RPMI8226 (cell line): ENCODE measurements around the gene ITGB1BP1.

Experiments used
- DNase-seq: peaks from one replicate; pipeline ENCODE4 v3.0.0-alpha.2; 2015

Gene ITGB1BP1

DNA sequence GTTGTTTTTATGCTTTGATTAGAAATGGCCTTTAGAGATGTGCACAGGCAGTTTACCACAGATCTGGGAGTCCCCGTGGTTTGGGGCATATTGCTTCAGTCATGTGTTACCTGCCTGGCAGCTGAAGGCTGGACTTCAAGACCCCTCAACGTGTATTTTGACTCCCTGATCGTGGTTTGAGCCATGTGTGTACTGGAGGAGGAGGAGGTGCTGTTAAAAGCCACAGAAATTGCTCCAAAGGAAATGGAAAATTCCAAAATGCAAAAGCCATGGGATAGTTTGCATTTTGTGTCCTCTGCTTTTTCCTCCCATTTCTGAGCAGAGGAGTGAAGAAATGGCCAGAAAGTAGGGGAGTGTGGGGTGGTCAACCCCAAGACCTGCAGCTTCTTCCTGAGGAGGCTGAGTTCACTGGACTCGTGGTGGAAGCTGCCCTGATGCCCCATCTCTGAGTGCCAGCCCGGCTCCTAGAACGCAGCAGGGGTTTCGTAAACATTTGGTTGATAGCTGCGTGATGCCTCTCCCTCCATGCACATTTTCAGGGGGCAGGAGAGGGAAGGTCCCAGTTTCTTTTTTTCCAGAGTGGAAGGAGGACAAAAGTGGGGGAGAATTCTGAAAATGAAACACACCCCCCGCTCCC, 45.7 kb downstream of the ITGB1BP1 start:
- no peak for DNase-seq

DNA sequence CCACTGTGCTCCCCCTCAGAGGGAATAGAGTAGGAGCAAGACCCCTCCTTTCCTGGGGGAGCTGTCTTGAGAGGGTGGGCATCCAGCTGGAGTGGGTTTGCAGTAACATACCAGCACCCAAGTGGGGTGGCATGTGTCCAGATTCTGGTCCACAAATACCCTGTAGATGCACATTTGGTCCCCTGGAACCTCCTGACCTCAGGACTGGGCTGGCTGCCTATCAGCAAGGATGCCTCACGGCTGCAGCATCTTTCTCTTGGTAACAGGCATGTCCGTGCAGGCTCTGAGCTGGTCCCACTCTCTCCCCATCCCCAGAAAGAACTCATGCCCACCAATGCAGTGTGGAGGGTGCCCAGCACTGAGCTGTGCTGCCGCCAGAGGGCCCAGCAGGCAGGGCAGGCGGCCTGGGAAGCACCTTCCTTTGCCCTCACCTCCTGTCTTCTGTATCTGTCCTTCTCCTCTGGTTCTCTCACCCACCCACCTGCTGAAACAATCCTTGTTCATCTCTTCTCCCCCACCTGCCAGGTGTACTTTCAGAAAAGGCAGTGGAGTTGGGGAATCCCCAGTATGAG, 47.4 kb downstream of the ITGB1BP1 start:
- no peak for DNase-seq

DNA sequence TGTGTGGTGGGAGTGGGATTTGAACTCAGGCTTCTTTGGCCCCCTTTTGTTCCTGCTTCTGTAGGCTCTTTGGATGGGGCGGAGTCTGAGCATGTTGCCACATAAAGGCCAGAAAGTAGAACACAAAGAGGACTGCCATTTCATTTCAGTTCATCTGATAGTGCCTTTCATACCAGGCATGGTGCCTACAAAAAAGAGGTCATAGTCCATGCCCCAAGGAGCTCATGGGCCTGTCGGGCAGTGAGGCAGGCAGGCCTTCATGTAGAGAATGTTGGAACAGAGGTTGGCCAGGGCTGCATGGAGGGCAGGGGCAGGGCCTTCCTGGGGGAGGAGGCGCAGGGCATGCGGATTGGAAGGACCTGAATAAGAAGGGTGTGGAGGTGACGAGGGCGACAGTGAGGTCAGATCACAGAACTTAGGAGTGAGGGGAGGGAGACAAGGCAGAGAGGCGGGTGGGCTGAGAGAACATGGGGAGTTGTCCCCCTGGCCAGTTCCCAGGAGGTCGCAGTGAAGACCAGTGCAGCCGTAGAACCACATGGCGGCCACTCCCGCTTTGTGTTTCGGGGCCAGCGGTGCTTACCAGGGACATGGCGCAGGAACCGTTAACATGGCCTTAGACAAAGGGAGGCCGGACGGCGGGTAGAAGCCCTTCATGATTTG, 49.1 kb downstream of the ITGB1BP1 start:
- no peak for DNase-seq

DNA sequence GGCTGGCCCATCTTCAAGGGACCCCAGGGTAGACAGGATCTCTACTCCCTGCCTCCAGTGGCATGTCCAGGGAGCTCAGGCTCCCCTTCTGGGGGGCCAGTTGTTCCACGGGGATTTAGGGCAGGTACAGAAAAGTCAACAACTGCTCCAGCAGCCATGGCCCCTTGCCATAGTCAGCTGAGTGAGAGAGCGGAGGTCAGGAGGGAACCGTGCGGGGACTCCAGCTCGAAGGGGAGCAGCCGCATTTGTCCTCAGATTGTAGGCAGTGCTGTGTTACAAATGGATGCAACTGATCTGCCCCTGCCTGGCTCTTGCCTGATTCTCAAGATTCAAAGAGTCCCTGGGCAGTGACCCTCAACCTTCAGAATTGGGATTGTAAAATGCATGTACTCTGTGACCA, 49.9 kb downstream of the ITGB1BP1 start:
- no peak for DNase-seq

DNA sequence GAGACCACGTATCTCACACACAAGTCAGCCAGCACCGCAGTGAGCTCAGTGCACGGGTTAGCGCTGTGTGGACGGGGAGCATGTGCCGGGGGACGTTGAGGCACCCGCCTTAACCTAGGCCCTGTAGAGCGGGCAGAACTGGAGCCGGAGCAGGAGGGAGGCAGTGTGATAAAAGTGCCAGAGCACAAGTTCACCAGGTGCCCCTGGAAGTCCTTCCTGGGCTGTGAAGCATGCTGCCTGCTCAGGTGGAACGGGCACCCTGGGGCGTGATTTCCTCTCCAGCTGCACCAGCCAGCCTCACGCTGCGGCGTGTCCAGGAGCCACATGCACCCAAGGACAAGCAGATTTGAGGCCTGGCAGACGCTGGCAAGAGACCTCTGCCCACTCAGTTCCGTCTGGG, 50.3 kb downstream of the ITGB1BP1 start:
- no peak for DNase-seq

DNA sequence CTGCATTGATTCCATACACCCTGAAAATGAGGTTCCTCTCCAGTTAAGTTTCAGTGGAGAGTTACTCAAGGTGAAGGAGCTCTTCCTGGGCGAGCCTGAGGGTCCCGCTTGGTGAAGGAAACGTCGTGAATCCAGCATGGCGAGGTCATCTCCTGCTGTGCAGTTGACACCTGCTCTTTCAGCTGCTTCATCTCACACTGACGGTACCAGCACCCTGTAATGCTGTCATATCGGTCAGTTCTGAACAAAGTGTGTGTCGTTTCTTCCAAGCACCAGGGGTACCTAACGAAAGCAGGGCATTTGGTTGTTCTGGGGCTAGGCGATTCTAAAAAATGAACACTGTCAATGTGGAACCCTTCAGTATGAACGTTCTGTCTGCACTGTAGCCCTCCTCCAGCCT, 52.6 kb downstream of the ITGB1BP1 start:
- no peak for DNase-seq

DNA sequence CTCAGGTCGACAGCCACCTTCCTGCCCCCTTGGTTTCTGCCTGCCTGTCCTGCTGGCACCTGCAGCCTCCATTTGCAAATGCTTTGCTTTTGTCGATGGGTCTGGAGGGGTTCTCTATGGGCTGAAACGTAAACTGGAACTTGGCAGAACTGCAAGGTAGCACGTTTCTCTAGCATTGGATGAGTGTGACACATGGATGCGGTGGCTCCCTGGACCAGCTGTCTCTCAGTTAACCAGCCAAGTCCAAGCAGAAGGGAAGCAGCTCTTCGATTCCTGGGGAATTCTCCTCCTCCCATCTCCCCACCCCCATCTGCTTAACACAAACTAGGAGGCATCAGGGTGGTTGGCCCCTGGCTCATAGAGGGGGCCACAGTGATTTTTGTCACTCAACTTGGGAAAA, 57.3 kb downstream of the ITGB1BP1 start:
- no peak for DNase-seq

DNA sequence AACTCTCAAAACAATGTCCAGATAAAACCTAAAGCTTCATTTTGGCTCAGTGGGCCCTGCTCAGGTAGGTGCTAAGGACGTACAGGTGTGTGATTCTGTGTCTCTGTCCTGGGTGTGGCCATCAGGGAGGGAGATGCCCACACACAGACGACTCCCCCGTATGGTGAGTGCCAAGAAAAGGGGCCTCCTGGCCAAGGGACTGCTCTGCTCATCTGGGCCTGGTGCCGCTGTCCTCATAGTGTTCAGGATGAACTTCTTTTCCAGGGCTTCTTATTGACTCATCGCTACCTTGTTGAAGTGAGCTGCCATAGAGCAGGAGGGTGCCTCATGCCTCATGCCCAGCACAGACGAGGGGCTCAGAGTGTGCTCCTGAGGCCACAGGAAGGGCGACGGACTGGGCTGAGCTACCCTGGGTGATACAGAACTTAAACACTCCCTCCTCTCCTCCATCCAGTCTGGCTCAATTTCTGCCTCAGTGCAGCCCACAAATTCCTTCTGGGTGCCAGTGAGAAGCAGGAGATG, 57.8 kb downstream of the ITGB1BP1 start:
- no peak for DNase-seq

DNA sequence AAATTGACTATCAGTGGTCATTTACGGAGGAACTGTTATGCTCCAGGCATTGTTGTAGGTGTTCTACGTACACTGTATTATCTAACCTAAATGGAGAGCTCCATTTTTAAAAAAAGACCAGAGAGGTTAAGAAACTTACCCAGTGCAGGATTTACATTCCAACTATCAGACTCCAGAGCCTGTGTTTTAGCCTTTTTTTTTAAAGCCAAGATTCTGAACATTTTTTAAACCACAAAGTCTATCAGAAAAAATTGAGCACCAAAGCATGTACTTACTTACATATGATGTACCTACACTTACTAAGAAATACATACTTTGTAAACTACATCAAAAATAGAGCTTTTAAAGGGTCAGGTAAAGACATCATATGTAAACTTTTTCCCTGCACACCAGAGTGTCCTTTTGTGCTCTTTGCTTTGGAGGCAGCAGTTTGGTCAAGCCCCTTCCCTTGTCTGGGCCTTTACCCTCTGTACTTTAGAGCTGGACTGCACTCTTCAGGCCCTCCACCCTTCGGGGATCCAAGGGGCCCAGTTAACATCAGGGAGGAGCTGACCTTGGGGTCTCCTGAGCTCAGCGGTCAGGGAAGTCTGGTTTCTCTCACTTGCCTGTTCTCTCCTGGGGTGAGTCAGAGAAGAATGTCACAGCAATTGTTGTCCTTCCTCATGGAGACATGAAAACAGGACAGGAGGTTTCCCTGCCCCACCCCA, 58.4 kb downstream of the ITGB1BP1 start:
- no peak for DNase-seq

DNA sequence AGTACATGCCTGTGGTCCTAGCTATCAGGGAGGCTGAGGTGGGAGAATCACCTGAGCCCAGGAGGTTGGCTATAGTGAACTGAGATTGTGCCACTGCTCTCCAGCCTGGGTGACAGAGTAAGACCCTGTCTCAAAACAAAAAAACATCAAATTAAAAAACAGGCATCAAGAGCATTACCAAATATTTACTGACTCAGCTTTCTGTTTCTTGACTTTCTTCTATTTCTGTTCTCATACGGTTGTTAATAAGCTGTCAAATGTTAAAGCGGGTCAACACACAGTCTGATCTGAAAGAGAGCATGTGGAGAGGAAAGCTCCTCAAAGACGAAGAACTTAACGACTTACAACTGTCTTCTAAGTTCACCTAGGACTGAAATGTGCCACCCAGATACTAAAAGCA, 59.0 kb downstream of the ITGB1BP1 start:
- DNase-seq: no peak

DNA sequence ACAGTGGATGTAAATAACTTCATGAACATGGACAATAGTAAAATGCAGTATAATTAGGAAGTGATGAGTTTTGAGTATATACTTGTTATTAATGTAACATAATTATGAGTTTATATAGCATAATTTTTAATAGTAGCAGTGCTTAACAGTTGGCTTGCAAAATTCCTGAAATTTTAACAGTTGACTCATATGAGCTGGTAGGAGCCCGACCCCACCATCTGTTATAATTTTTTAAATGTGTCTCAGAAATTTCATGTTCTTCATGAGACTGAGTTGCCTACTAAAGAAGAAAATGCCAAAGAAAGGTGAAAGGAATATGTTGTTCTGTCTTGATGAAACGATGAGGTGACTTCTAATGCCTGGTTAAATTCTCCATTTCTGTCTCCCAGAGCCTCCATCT, 62.6 kb downstream of the ITGB1BP1 start:
- no peak for DNase-seq

DNA sequence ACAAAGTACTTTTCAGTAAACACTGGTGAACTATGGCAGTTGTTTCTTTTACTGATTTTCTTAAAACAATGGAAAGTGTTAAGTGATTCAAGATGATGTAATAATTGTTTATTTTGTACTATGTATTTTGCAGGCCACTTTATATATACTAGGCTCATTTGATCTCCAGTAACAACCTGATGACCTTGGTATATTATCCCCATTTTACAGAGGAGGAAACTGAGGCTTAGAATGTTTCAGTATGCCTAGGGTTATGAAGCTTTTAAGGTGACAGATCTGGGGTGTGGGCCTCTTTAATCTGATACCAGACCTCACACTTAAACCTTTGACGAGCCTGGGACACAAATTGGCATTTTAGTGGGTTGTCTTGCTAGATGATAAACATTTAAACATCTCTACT, 63.2 kb downstream of the ITGB1BP1 start:
- DNase-seq: no peak

DNA sequence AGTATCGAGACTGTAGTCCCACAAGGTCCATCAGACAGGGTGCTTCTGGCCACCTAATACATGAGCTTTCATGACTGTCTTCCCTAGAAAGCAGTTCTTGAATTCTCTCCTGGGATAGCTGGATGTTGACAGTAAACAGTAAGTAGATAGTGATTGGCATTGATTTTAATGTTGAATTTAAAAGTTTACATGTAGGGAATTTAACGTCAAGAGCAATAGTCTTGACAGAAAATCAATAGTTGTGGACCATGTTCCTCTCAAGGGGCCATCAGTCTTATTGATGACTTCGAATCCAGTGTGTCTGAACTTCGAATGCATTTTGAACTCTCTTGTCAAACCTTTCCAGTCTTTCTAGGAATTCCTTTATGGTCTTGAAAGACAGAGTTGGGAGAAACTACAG, 63.9 kb downstream of the ITGB1BP1 start:
- no peak for DNase-seq

DNA sequence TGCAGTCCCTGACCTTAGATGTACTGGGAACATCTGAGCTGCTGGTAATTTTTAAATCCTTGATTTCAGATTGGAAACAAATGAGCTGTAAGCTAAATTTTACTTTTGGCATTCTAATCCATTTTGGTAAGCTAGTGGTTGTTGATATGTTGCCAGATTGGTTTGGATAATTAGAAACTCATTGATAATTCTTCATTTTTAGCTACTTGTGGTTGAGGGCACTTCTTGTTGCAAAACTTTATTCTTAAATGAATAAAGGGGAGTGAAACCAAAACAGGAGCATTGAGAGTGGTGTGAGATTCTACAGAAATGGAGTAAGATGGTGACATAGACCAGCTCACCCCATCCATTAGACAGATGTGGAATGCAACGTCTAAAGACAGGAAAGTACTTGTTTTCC, 64.5 kb downstream of the ITGB1BP1 start:
- DNase-seq: no peak

DNA sequence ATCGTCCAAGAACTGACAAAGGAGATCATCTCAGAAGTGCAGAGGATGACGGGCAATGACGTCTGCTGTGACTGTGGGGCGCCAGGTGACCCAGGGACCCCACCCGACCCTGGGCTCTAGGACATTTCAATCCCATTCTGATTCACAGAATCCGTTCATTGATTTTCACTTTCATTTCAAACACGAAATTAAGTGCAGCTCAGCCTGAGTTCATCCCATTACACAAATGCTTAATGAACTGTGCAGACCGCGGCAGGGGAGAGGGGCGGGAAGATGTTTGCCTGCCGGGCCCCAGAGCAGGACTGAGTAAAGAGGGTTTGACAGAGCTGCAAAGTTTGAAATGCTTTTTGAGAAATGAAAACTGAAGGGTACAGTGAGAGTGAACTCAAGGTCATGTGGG, 67.1 kb downstream of the ITGB1BP1 start:
- no peak for DNase-seq

DNA sequence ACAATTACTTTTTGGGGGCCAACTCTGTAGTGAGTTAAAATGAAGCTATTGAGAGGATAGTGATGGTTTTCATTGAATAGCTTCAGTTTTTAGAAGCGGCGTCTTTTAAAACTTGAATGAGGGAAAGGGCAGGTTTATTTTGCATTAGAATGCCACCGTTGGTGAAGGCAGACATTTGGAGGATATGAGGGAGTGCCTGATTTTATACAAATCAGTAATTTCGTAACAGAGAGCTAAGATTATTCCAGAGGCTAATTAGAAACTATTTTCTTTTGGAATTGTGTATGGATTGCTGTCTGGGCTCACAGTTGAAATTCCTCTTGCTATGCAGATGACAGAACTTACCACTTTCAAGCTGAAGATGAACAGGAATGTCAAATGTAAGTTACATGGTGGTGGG, 67.6 kb downstream of the ITGB1BP1 start:
- DNase-seq: no peak

DNA sequence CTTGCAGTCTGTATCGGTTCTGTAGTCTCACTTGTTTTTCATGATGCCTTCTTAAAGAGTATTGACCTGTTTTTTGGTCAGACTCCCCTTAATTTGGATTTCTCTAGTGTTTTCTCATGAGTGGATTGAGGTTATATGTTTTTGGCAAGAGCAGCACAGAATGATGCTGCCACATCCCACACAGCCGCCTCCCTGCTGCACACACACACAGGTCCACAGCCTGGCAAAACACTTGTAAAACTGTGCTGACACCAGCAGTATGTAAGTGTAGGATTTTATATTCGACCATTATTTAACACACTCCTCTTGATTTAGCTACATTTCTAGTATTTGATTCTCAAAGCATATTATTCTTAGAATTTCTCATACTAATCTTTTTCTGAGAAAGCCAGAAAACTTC, 68.1 kb downstream of the ITGB1BP1 start:
- no peak for DNase-seq

DNA sequence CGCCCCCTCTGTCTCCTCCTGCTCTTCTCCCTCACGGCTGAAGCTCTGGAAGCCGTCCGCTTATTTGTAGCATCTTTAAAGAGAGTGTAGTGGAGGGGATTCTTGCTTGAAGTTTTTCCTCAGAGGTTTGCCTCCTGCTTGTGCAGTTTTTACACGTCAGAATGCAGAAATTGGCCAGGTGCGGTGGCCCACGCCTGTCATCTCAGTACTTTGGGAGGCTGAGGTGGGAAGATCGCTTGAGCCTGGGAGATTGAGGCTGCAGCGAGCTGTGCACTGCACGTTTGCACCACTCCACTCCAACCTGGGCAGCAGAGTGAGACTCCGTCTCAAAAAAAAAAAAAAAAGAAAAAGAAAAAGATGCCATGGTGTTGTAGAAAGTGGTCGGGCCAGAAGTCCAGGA, 69.0 kb downstream of the ITGB1BP1 start:
- no peak for DNase-seq
